Adrenal gland (tissue), 12 donors: Measurements from ENCODE around the gene PHC3. TPM values are rescaled to one million over a fixed set of nuclear protein-coding genes. Genes with fewer than 3 reads are reported as not detected.

ENCODE experiments used
- DNase-seq, 7 donors: peaks; one replicate each; pipeline ENCODE4 v3.0.0-alpha.2; 2019 to 2020
- H3K27ac ChIP-seq, 5 donors: fragments of 200-600 bp; sonication (generic) in 4 of 5; 1 replicate in 3 of 5; 2 replicates in 2 of 5; pipeline versions ENCODE4 v1.5.1 to v1.8.0; 2016 to 2020; ENCODE audit warnings: mild to moderate bottlenecking in 1 of 5
- H3K27me3 ChIP-seq: fragments of 200-600 bp; 2 replicates; pipeline ENCODE4 v1.8.0; 2021
- H3K36me3 ChIP-seq, 2 donors: fragments of 200-600 bp; replicated peaks in 1 of 2; 1 replicate in 1 of 2; 2 replicates in 1 of 2; pipeline versions ENCODE4 v1.5.1 to v1.8.0; 2018 to 2022
- H3K4me1 ChIP-seq, 2 donors: fragments of 200-600 bp; replicated peaks in 1 of 2; 1 replicate in 1 of 2; 2 replicates in 1 of 2; pipeline versions ENCODE4 v1.5.1 to v1.8.0; 2018 to 2021
- H3K4me3 ChIP-seq, 4 donors: fragments of 200-600 bp; sonication (generic) in 3 of 4; one replicate each; pipeline ENCODE4 v1.5.1; 2016 to 2018
- H3K9me3 ChIP-seq, 3 donors: fragments of 200-600 bp; sonication (generic) in 1 of 3; replicated peaks in 1 of 3; 1 replicate in 2 of 3; 2 replicates in 1 of 3; pipeline versions ENCODE4 v1.5.1 to v1.8.0; 2016 to 2021
- POLR2A ChIP-seq, 2 donors: fragments of 450-650 bp; IDR thresholded peaks; one replicate each; pipeline ENCODE4 v1.6.1; 2017; ENCODE audit warnings: antibody characterized with exemption in 2 of 2, mild to moderate bottlenecking in 2 of 2, moderate library complexity in 1 of 2
- WGBS, 4 donors: extraction: QIAGEN DNeasy Blood & Tissue Kit in 2 of 4; methylation state at CpG; one replicate each; pipeline versions ENCODE4 v1.1.5 to v1.1.7; 2013 to 2017; 5-methylcytosine and 5-hydroxymethylcytosine counted together
- intact Hi-C, 2 donors: fragments of 100-400 bp; cut with DNase I; formaldehyde crosslinking; loops; one replicate each; pipeline versions ENCODE4 v1.14.1 to v1.15.0; 2022 to 2023
- polyA plus RNA-seq, 3 donors: library from polyadenylated mRNA; stranded (reverse); fragments of 200-250 nt in 2 of 3; fragments of 350-450 nt in 1 of 3; fragmentation: Illumina TruSeq in 1 of 3; extraction: RNeasy Lipid Tissue Mini Kit (QIAGEN cat#74804) in 1 of 3; gene quantifications; one replicate each; pipeline ENCODE4 v1.2.3, GENCODE V29; 2013 to 2014
- total RNA-seq, 9 donors: library from RNA; depleted of rRNA in 4 of 9; stranded (reverse); fragments of >200 nt in 4 of 9; fragments of 120-200 nt in 1 of 9; fragmentation: NEBNext Ultra II Directional in 1 of 9; extraction: Animal tissue kit (Norgen Biotek cat#: 25700) in 1 of 9; gene quantifications; one replicate each; pipeline versions ENCODE4 v1.1.0 to v1.2.4, GENCODE V29; 2013 to 2023
- TF ChIP-seq, protein P1 (sequence below), 6 experiments: fragments of 450-650 bp in 4 of 6; fragments of 200-600 bp in 2 of 6; sonication (generic) in 1 of 6; IDR thresholded peaks; 1 replicate in 5 of 6; 2 replicates in 1 of 6; pipeline versions ENCODE4 v1.5.1 to v1.8.0; 2016 to 2021; ENCODE audit warnings: antibody characterized with exemption in 6 of 6, mild to moderate bottlenecking in 2 of 6, moderate library complexity in 1 of 6
- donor health status: healthy with polysubstance abuse.
- donor health status: Bipolar disorder and iron deficiency.
- donor health status: DM: yes; HTN: yes; CAD: no.
- donor health status: DM: no; HTN: no; CAD: no.
- donor health status: DM: no; HTN: no; CAD: no.
- donor health status: DM: yes; HTN: yes; CAD: no.

Gene PHC3
- total and polyA plus RNA-seq, 12 donors = 4.4 to 112 (median 53.0) TPM

GRCh38 chr3:170078620-170079281 lies 102.8 kb downstream of the PHC3 start:
- intact Hi-C loops = no loop called here
- H3K4me3 ChIP-seq = no peak overlapping the region
- H3K27ac ChIP-seq = no peak overlapping the region
- no peak for DNase-seq
- 57 to 73% (median 68%) methylated on average over 13 of the region's 13 CpGs for WGBS, 4 donors
- no peaks in the 10 kb centered on the region for H3K9me3 ChIP-seq
- TF ChIP-seq, protein P1, sequence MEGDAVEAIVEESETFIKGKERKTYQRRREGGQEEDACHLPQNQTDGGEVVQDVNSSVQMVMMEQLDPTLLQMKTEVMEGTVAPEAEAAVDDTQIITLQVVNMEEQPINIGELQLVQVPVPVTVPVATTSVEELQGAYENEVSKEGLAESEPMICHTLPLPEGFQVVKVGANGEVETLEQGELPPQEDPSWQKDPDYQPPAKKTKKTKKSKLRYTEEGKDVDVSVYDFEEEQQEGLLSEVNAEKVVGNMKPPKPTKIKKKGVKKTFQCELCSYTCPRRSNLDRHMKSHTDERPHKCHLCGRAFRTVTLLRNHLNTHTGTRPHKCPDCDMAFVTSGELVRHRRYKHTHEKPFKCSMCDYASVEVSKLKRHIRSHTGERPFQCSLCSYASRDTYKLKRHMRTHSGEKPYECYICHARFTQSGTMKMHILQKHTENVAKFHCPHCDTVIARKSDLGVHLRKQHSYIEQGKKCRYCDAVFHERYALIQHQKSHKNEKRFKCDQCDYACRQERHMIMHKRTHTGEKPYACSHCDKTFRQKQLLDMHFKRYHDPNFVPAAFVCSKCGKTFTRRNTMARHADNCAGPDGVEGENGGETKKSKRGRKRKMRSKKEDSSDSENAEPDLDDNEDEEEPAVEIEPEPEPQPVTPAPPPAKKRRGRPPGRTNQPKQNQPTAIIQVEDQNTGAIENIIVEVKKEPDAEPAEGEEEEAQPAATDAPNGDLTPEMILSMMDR (IDR thresholded peaks at IDR 0.05) = no peak
- TF ChIP-seq POLR2A (IDR thresholded peaks at IDR 0.05) = no peak
- no peaks in the 10 kb centered on the region for H3K27me3 ChIP-seq
- no peaks in the 10 kb centered on the region for H3K4me1 ChIP-seq
- H3K36me3 ChIP-seq = no peaks in the 10 kb centered on the region

GRCh38 chr3:170077361-170077760 lies 104.2 kb downstream of the PHC3 start:
- TF ChIP-seq POLR2A (IDR thresholded peaks at IDR 0.05) = no peak
- TF ChIP-seq, protein P1 (IDR thresholded peaks at IDR 0.05) = no peak
- no peak overlapping the region for H3K27ac ChIP-seq
- H3K36me3 ChIP-seq = no peaks in the 10 kb centered on the region
- DNase-seq = no peak
- no peaks in the 10 kb centered on the region for H3K4me1 ChIP-seq
- H3K27me3 ChIP-seq = no peaks in the 10 kb centered on the region
- H3K4me3 ChIP-seq = no peak overlapping the region
- no peaks in the 10 kb centered on the region for H3K9me3 ChIP-seq
- intact Hi-C loops = no loop called here
- 77 to 83% (median 81%) methylated on average over 10 of the region's 10 CpGs for WGBS, 4 donors

DNA sequence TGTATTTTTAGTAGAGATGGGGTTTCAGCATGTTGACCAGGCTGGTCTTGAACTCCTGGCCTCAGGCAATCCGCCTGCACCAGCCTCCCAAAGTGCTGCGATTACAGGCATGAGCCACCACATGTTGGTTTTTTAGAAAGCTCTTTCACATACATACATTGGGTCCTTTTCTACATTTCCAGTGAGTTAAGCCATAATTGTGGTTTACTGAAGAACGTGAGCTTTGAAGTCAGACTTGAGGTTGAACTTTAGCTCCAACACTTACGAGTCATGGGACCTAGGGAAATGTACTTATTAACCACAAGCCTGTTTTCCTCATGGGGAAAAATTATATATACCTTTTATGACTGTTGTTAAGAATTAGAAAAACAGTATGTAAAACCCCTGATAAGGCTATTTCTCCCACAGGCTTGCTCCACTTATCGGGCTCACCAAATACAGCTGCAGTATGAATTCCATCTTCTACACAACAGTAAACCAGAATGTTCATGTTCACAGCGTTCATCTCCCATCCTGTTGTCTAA lies 104.8 kb downstream of the PHC3 start:
- intact Hi-C loops = no loop called here
- H3K27me3 ChIP-seq = no peaks in the 10 kb centered on the region
- TF ChIP-seq, protein P1 (IDR thresholded peaks at IDR 0.05) = no peak
- no peak for TF ChIP-seq POLR2A (IDR thresholded peaks at IDR 0.05)
- no peaks in the 10 kb centered on the region for H3K4me1 ChIP-seq
- H3K27ac ChIP-seq = no peak overlapping the region
- no peaks in the 10 kb centered on the region for H3K9me3 ChIP-seq
- no peak for DNase-seq
- H3K4me3 ChIP-seq = no peak overlapping the region
- H3K36me3 ChIP-seq = no peaks in the 10 kb centered on the region
- 92 to 94% (median 93%) methylated on average over 6 of the region's 6 CpGs for WGBS, 4 donors

DNA sequence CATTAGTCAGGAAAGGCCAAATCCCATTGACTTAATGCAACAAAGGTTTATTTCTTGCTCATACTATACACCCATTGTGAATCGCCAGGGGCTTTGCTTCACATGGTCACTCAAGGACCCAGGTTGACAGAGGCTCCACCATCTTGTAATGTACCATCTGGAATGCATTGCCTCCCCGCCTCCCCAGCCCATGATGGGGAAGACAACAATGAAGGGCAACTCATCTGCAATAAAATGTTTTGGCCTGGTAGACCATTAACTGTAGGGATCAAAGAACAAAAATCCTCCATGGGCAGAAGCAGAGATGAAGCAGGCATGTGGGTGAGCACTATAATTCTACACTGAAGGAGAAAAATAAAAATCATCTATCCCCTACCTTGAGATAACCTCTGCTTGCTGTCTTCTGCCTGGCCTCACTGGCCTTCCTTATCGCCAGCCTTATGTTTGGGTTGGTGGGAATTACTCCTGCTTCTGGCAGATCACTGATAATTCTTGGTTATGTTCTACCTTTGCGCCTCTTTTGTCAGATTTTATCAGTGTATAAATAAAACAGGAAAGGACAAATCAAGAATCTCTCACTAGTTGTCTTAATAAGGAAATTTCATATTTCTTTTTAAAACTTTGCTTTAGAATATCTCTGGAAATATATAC lies 106.0 kb downstream of the PHC3 start:
- Histone ChIP-seq H3K27me3 (no peaks in the 10 kb centered on the region), H3K27ac (no peak overlapping the region), H3K4me1 (no peaks in the 10 kb centered on the region), H3K36me3 (no peaks in the 10 kb centered on the region), H3K4me3 (no peak overlapping the region), H3K9me3 (no peaks in the 10 kb centered on the region)
- intact Hi-C loops = no loop called here
- no peak for DNase-seq
- TF ChIP-seq, protein P1 (IDR thresholded peaks at IDR 0.05) = no peak
- TF ChIP-seq POLR2A (IDR thresholded peaks at IDR 0.05) = no peak
- 73 to 95% (median 90%) methylated on average over 4 of the region's 4 CpGs for WGBS, 4 donors
